ENCODE results near the gene LMNB1.
"Not testable (repeated sequence)": the region's sequence is repeated elsewhere in the genome, so short reads cannot be mapped to it uniquely, and the experiment has no call there.

The LMNB1 gene

DNA sequence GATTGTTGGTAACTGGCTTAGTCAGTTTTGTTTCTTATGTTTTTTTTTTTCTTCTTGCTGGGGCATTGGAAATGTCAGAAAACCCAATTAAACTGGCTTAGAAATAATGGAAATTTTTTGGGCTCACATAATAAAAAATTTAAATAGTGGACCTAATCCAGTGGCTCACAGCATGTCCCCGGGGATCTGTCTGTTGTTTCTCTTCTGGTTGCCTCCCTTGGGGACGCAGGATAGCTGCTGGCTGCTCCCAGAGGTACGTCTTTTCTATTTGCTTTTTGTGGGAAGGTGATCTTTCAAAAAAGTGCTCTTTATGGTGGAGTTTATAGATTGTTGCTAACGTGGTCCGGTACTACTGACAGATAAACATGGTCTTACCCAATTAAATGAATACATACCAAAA is 52.2 kb downstream of the LMNB1 start:
- no peak for DNase-seq

GRCh38 chr5:126830061-126830460 is 53.1 kb downstream of the LMNB1 start:
- DNase-seq, result no peak

DNA sequence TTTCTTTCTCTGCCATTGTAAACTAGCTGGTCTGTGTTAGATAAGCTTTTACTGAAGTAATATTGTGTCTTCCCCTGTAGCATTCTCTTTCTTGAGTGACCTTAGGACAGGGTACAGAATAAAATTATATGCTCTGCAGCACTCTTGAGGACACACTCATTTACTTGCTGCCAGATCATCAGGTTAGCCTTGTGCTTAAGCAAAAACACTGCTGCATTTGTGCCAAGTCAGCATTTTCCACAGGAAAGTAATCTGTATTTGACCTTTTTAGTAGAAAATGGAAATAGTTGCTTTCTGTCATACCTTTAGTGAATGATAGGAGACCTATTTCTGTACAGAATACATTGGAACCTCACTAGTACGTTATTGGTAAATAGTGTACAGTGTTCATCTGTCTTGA is 54.2 kb downstream of the LMNB1 start:
- no peak for DNase-seq

DNA sequence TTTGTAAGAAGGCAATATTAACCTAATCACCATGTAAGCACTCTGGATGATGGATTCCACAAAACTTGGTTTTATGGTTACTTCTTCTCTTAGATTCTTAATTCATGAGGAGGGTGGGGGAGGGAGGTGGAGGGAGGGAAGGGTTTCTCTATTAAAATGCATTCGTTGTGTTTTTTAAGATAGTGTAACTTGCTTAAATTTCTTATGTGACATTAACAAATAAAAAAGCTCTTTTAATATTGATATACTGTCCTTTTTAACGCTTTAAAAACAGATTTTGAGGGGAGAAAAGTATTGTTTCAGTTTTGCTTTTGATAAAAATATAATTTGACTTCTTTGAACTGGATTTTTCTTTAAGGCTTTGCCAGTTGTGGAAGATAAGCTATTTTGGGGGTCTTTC is 59.8 kb downstream of the LMNB1 start:
- no peak for DNase-seq

DNA sequence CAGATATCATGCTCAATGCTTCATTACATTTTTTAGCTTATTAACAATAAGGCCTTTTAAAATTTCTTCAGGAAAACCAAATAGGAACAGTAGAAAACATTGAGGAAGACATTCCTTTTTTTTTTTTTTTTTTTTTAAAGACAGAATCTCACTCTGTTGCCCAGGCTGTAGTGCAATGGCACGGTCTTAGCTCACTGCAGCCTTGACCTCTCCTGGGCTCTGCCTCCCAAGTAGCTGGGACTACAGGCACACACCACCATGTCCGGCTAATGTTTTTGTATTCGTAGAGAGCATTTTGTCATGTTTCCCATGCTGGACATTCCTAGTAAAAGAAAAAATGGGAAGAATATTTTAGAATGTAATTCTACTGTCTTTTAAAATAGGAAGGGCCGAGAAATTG is 60.3 kb downstream of the LMNB1 start:
- no peak for DNase-seq

GRCh38 chr5:126837906-126838539 is 61.1 kb downstream of the LMNB1 start:
- peak; percentile 36 for DNase-seq

DNA sequence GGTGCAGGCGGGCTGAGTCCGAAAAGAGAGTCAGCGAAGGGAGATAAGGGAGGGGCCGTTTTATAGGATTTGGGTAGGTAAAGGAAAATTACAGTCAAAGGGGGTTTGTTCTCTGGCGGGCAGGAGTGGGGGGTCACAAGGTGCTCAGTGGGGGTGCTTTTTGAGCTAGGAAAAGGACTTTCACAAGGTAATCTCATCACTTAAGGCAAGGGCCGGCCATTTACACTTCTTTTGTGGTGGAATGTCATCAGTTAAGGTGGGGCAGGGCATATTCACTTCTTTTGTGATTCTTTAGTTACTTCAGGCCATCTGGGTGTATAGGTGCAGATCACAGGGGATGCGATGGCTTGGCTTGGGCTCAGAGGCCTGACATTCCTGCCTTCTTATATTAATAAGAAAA is 62.5 kb downstream of the LMNB1 start:
- DNase-seq, result not testable (repeated sequence)

GRCh38 chr5:126843375-126843774 is 66.4 kb downstream of the LMNB1 start:
- not testable (repeated sequence) for DNase-seq

DNA sequence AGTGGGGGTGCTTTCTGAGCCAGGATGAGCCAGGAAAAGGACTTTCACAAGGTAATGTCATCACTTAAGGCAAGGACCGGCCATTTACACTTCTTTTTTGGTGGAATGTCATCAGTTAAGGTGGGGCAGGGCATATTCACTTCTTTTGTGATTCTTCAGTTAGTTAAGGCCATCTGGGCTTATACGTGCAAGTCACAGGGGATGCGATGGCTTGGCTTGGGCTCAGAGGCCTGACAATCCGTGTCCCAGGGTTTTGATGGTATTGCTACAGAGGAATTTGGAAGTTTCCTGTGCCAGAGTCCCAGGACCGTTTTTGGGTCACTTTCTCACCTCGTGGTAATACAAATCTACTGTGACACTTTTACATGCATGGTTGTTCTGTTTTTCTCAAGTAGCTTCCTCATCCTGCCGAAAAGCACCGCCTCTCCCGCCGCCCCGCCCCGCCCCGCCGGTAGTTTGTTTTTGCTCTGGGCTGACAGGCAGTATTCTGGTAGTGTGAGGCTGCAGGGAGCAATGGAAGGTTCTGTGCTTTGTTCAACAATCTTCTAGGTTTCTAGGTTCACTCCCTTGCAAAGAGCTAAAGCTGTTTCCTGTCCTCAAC is 68.6 kb downstream of the LMNB1 start:
- DNase-seq, result peak; percentile 63

DNA sequence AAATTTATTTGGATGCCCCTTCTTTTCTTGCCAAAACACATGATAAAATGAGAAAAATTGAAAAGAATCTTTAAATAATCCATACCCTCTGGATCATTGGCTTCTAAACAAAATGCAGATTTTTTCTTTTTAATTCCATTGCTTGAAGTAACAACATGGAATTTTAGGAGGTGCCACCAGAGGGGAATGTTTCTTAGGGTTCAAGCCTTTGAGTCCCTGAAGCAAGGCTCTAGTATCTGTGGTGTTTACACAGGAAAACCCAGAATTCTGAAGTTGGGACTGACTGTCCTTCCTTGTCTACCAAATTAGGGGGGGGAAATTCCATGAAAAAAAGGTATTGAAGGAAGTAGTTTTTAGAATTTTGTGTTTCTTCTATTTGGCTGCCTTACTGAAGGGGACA is 69.4 kb downstream of the LMNB1 start:
- DNase-seq, result no peak

- DNase-seq, result no peak
Measured at GRCh38 chr5:126846744-126847455, 70.0 kb downstream of the LMNB1 start.

DNA sequence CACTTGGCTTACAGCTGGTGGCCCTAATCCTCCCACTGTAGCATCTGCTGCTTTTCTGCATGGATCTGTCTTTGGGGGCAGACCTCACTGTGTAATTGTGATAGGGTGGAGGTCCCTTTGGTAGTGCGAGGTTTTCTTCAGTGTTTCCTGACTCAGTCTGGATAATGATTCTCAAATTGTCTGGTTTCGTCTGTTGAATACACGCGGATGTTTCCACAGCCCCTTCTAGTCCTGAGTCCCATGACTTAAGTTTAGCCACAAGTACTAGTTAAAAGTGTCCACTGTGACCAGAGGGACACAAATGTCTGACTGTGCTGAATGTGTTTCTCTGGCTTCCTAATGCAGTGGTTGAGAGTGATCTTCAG is 70.5 kb downstream of the LMNB1 start:
- no peak for DNase-seq

GRCh38 chr5:126847826-126848251 is 70.9 kb downstream of the LMNB1 start:
- DNase-seq, result no peak

DNA sequence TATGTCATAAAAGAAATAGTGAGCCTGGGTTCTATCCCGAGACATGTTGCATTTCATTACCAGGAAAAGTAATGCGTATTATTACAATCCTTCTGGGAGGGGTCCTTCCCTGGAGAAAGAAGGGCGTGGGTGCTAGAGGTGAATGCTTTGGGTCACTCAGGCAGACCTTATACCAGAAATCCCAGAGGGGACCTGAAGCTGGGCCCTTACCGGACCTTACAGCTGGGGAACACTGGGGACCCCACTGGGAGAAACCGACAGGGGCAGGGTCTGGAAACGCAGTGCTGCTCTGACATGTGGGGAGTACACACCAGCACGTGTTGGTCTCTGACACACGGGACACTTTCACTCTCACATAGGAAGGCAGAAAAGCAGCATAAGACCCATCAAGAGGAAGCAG is 71.3 kb downstream of the LMNB1 start:
- DNase-seq, result no peak

DNA sequence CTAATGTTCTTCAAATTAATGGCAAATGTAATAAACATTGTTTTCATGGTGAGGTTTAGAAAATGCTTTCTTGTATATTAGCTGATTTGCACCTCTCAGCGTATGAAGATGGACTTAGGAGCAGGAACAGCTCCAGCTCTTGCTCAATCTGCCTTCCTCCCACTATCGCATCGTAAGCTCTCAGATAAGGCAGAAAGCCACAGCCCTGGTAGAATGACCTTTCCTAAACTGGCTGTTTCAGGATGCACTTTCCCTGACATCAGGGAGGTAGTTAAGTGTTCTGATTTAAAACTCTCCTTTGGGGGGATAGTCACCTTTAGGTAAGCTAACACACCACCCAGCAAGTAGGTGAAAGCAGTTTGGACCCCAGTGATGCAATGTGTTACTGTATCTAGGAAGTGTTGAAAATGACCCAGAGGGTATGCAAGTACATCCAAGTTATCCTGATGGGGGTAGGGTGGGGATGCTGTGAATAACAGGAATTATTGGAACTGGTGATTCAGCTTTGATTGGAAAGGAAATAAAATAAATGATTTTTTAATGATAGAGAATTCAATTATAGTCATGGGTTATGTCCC is 72.3 kb downstream of the LMNB1 start:
- no peak for DNase-seq

DNA sequence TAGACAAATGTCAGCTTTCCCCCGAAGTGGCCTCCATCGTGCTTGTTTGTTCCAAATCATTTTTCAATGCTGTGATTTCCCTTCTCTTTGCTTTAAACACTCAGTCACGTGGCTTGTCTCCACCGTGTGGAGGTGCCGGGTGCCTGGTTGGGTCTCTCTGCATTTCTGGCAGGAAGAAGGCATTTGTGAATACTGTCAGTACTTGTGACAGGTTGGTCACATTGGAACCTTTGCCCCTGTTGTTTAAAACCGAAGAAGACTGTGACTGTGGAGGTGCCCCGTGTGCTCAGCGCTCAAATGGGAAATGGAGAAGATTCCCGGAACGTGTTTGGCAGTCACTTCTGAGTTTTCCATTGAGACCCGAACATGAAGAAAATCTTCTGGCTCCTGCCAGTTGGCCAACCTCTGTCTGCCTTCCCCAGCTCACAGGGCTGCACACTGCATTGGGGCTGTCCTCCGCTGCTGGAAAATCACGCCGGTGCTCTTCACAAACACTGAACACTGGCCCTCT is 74.6 kb downstream of the LMNB1 start:
- DNase-seq, result peak; percentile 36

- DNase-seq, result peak; percentile 53
Measured at GRCh38 chr5:126852091-126852571, 75.2 kb downstream of the LMNB1 start.

- DNase-seq, result no peak
Measured at GRCh38 chr5:126852841-126853271, 75.9 kb downstream of the LMNB1 start.

GRCh38 chr5:126853541-126854307 is 76.8 kb downstream of the LMNB1 start:
- DNase-seq, result peak; percentile 65

DNA sequence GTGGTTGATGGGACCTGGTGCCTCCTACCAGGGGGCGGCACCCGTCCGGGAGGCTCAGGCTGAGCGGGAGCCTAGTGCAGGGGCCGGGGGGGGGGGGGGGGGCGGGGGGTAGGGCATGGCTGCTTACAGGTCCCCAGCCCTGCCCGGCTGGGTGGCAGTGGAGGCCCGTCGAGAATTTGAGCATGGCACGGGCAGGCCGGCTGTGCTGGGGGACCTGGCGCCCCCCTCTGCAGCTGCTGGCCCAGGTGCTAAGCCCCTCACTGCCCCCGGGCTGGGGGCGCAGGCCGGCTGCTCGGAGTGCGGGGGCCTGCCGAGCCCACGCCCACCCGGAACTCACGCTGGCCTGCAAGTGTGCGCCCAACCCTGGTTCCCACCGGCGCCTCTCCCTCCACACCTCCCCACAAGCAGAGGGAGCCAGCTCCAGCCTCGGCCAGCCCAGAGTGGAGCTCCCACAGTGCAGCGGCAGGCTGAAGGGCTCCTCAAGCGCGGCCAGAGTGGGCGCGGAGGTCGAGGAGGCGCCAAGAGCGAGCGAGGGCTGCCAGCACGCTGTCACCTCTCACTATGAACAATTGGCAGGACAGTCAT is 77.7 kb downstream of the LMNB1 start:
- DNase-seq, result no peak

GRCh38 chr5:126855266-126855665 is 78.3 kb downstream of the LMNB1 start:
- DNase-seq, result peak; percentile 14
